GM12872 (cell line): ENCODE data around the gene TCN1.

Experiments used
- TF ChIP-seq, protein P1 (sequence below): IDR thresholded peaks from 3 replicates; pipeline ENCODE4 v1.5.1; 2011; ENCODE audit warnings: low read depth, mild to moderate bottlenecking, low read length, moderate library complexity; ENCODE audit not compliant: insufficient read depth

Gene TCN1

DNA sequence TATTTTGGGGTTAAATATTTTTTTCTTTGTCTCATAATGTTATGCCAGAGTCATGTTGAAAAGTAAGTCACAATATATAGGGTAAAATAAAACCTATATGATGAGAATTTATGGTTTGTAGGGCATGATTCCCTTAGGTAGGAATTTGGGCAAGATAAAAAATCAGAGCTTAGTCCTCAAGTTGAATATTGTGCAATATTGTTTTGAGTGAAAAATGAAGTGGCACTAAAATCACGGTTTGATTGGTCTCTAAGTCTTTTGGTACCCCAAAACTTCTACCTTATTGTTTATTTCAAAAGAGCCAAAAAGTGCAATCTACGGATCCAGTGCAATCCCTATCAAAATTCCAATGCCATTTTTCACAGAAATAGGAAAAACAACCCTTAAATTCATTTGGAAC lies 54.1 kb downstream of the TCN1 start:
- TF ChIP-seq, protein P1, sequence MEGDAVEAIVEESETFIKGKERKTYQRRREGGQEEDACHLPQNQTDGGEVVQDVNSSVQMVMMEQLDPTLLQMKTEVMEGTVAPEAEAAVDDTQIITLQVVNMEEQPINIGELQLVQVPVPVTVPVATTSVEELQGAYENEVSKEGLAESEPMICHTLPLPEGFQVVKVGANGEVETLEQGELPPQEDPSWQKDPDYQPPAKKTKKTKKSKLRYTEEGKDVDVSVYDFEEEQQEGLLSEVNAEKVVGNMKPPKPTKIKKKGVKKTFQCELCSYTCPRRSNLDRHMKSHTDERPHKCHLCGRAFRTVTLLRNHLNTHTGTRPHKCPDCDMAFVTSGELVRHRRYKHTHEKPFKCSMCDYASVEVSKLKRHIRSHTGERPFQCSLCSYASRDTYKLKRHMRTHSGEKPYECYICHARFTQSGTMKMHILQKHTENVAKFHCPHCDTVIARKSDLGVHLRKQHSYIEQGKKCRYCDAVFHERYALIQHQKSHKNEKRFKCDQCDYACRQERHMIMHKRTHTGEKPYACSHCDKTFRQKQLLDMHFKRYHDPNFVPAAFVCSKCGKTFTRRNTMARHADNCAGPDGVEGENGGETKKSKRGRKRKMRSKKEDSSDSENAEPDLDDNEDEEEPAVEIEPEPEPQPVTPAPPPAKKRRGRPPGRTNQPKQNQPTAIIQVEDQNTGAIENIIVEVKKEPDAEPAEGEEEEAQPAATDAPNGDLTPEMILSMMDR = no peak

DNA sequence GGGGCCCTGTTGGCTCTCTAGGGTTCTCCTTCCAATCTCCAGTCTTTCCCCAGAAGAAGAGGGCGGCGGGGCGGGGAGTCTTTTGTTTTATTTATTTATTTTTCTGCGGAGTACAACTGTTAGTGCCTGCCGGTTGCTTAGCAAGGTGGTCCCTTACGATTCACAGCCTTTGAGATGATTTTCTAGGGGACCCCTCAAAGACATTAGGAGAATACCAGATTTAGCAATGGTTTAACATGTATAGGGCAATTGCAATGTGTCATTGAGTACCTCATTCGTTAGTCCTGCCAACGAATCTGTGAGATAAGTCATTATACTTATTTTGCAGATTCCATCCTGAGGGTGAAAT lies 55.4 kb downstream of the TCN1 start:
- TF ChIP-seq, protein P1 = no peak

DNA sequence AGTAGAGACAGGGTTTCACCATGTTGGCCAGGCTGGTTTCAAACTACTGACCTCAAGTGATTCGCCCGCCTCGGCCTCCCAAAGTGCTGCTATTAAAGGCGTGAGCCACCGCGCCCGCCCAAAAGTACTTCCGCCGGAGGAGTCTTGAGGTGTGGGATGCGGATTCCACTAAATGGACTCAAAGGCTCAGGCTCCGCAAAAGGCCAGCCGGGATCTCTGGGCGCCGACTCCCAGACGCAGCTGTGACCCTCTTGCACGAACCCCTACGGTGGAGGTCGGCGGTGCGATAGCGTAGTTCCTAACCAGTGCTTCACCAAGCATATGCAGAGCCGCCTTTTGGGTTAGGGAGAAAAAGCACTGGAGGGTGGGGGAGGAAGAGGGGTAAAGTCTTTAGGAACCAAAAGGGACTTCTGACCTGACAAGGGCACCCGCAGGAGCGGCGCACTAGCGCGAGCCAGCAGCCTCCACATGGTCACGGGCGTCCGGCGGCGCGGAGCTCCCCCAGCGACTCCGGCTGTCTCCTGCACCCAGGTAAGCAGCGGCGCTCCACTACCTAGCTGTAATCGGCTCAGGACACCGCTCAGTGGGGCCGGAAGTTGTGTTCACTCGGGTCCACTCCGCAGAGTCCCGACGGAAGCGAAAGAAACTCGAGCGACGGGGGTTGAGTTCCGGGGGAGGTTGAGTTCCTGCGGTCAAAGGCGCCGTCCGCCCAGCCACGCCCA lies 55.9 kb downstream of the TCN1 start, which contains the start of gene MRPL16:
Gene MRPL16, minus strand, starts transcription at position 590 of the 722 bp plus-strand sequence. Its CDS starts 120 bp downstream, at position 470.
- TF ChIP-seq, protein P1 = peak; percentile 52

DNA sequence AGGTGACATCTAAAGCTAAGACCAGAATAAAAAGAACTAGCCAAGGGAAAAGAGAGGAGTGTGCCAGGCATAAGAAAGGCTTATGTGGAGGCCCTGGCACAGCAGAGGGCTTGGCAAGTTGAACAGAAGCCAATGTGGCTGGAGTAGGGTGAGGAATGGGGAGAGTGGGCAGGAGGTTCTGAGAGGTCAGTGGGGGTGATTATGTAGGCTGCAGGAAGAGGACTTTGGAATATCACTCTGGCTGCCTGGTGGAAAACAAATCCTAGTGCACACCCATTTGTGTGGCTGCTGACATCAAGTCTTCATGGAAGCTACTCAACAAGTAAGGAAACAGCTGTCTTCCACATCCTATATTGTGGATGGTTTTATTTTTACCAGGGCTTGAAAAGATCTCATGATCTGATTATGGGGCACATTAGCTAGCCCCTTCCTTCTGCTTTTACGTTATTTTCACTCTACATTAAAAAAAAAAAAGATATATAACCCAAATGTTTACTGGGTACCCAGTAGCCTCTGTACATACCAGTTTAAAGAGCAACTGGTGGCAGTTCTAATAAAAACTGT lies 59.2 kb downstream of the TCN1 start:
- TF ChIP-seq, protein P1 = no peak

DNA sequence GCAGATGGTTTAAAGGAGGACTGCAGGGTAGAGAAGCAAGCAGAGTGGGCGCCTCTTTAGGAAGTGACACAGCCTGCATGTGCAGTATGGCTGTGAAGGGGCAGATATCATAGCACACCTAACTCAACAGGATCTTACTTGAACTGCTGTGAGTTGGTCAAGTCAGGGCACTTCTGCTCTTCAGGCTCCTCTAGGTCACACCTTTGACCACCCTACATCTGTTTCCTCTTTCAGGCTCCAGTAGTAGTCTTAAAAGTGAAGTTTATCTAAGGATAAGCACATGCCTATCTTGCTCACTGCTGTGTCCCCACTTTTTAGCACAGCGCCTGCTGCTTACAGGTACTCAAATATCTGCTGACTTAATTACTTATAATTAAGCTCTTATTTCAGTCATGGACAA lies 62.2 kb downstream of the TCN1 start:
- TF ChIP-seq, protein P1 = no peak
